GM18951 (cell line): Measurements from ENCODE around the gene ERO1A.

Source experiments
- POLR2A ChIP-seq: IDR thresholded peaks from 4 replicates; pipeline ENCODE4 v1.6.1; 2011; ENCODE audit warnings: mild to moderate bottlenecking; ENCODE audit not compliant: insufficient read length, insufficient read depth; ENCODE audit errors: extremely low read depth
- in situ Hi-C: fragments of 300-500 bp; cut with MboI; formaldehyde crosslinking; loops from one replicate; pipeline ENCODE4 v1.12.0; 2022; ENCODE audit warnings: low sequenced_read_pairs, mixed read lengths, inconsistent platforms; ENCODE audit not compliant: unreplicated experiment

Gene ERO1A

GRCh38 chr14:52607061-52607460 is 88.3 kb downstream of the ERO1A start:
- in situ Hi-C loops: no loop called here
- TF ChIP-seq POLR2A: no peak

GRCh38 chr14:52602131-52602530 is 93.2 kb downstream of the ERO1A start:
- in situ Hi-C loops: no loop called here
- no peak for TF ChIP-seq POLR2A

DNA sequence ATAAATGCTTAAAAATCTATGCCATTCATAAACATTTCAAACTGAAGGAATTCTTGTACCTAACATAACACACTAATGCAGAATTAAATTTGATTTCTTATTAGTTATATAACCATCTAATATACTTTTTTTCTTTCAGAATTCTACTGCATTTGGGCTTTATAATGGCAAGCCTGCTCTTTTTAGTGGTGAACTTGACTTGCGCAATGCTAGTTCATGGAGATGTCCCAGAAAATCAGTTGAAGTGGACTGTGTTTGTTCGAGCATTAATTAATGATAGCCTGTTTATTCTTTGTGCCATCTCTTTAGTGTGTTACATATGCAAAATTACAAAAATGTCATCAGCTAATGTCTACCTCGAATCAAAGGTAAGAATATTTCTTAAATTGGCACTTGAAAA is 95.4 kb downstream of the ERO1A start:
- in situ Hi-C loops: no loop called here

GRCh38 chr14:52598568-52598967 is 96.8 kb downstream of the ERO1A start:
- no peak for TF ChIP-seq POLR2A
- in situ Hi-C loops: no loop called here

More for the DNA sequence above, 95.4 kb downstream of the ERO1A start:
- TF ChIP-seq POLR2A: no peak

- TF ChIP-seq POLR2A: no peak
- in situ Hi-C loops: no loop called here
Measured at GRCh38 chr14:52596861-52597260, 98.5 kb downstream of the ERO1A start.

- TF ChIP-seq POLR2A: no peak
- in situ Hi-C loops: no loop called here
Measured at GRCh38 chr14:52596320-52596719, 99.0 kb downstream of the ERO1A start.

GRCh38 chr14:52590318-52590717 is 105.0 kb downstream of the ERO1A start:
- TF ChIP-seq POLR2A: no peak
- in situ Hi-C loops: no loop called here
